Measurements from ENCODE around the gene DUSP14. TPM values are rescaled to one million over a fixed set of nuclear protein-coding genes. Genes with fewer than 3 reads are reported as not detected.
A peak's percentile ranks its signal among the peaks of the same experiment; 100 is the strongest.

The DUSP14 gene
- polyA plus RNA-seq, 1 of the 3 experiments (the other 2 are of a cell fraction) = 85.8 TPM

DNA sequence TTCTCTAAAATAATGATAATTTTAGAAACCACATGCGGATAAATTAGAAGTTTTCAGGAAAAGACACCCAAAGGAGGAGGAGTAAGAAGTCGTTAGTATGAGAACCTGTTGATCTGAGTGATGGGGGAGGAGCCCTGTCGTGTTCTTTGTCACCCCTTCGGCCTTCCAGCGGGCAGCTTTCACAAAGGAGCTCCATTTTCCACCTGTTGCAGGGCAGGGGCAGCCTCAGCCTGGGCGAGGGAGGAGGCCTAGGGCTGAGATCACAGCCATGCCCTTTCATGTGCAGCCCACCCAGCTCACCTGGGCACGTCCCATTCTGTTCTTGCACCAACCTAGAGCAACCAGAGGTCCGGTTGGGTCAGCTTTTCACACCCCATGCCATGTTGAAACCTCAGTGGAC, 5.3 kb downstream of the DUSP14 start:
- Histone ChIP-seq H3K9ac (no peak overlapping the region), H3K27me3 (ENCODE audit: insufficient read depth) (no peaks in the 10 kb centered on the region)

More for the DNA sequence above, 5.3 kb downstream of the DUSP14 start:
- H3K79me2 ChIP-seq (ENCODE audit: insufficient read depth) = peaks cover 99% of the 10 kb centered on the region
- H3K27ac ChIP-seq (ENCODE audit: low read depth in 2 of 2, low read length in 1 of 2) = peak overlapping the region in 1 of 2 experiments; percentile 91; a peak in 1 of 4 replicates
- no peak overlapping the region for H2AFZ ChIP-seq (ENCODE audit: low read depth)
- 91% methylated on average over 6 of the region's 8 CpGs for WGBS (ENCODE audit: low lambda C conversion rate)
- peaks cover 0 to 7% of the 10 kb centered on the region in 2 experiments for H3K36me3 ChIP-seq (replicated peaks in 1 of 2; ENCODE audit: control insufficient read depth in 1 of 2, insufficient read depth in 2 of 2, low read length in 1 of 2)
- H3K9me2 ChIP-seq = no peaks in the 10 kb centered on the region
- DNase-seq = no peak
- peaks cover 34% of the 10 kb centered on the region for H3F3A ChIP-seq (replicated peaks; ENCODE audit: insufficient read depth)
- no peak overlapping the region for H3K4me3 ChIP-seq (ENCODE audit: low read depth in 2 of 2, low read length in 1 of 2)
- peaks cover 7 to 10% of the 10 kb centered on the region in 2 experiments; a peak in 3 of 4 replicates for H3K4me1 ChIP-seq (ENCODE audit: control insufficient read depth in 1 of 2, insufficient read depth in 2 of 2, low read depth in 1 of 2, low read length in 1 of 2)
- H3K9me3 ChIP-seq = no peaks in the 10 kb centered on the region
- CTCF ChIA-PET = interaction anchor here (1.6 to 1.9 kb wide), 2 partner anchors 12 to 33 kb away, joined by 4 to 5 read pairs; no protein-coding TSS in a partner anchor
- POLR2A ChIA-PET = interaction anchor here (0.5 kb wide), 1 partner anchor 69 kb away, joined by 3 read pairs; no protein-coding TSS in a partner anchor
- H4K20me1 ChIP-seq (ENCODE audit: insufficient read depth) = peaks cover 37% of the 10 kb centered on the region
- H3K4me2 ChIP-seq = 0 out of 2 replicates have a peak overlapping the region, but pooled peaks have one; percentile 26
- TF ChIP-seq FOSL2 (IDR thresholded peaks at IDR 0.05; ENCODE audit: borderline replicate concordance, low read depth) (no peak), NRF1 (IDR thresholded peaks at IDR 0.05; ENCODE audit: low read depth, low read length) (no peak), GABPA (IDR thresholded peaks at IDR 0.05; ENCODE audit: low read depth) (no peak), GATA2 (CRISPR knock-in tag; IDR thresholded peaks at IDR 0.05) (no peak), RFX5 (IDR thresholded peaks at IDR 0.05; ENCODE audit: low read length) (no peak), USF2 (IDR thresholded peaks at IDR 0.05; ENCODE audit: borderline replicate concordance, low read depth, low read length) (no peak), EZH2phosphoT487 (IDR thresholded peaks at IDR 0.05; ENCODE audit: borderline replicate concordance, low read depth) (no peak), FOXJ3 (CRISPR knock-in tag; IDR thresholded peaks at IDR 0.05) (no peak), REST (IDR thresholded peaks at IDR 0.05; ENCODE audit: low read depth, low read length) (no peak), NFIC (IDR thresholded peaks at IDR 0.05; ENCODE audit: borderline replicate concordance) (no peak), RAD21 (IDR thresholded peaks at IDR 0.05; ENCODE audit: low read length) (no peak), CTCF (IDR thresholded peaks at IDR 0.05) (no peak), USF1 (IDR thresholded peaks at IDR 0.05; ENCODE audit: borderline replicate concordance, low read depth) (no peak), CHD2 (IDR thresholded peaks at IDR 0.05; ENCODE audit: low read length, partially characterized antibody) (no peak), SMC3 (IDR thresholded peaks at IDR 0.05; ENCODE audit: low read depth, low read length) (no peak), PBX3 (IDR thresholded peaks at IDR 0.05) (no peak), TEAD4 (IDR thresholded peaks at IDR 0.05; ENCODE audit: borderline replicate concordance, insufficient read depth) (no peak), TCF12 (IDR thresholded peaks at IDR 0.05) (no peak)
- TF ChIP-seq, protein P1, sequence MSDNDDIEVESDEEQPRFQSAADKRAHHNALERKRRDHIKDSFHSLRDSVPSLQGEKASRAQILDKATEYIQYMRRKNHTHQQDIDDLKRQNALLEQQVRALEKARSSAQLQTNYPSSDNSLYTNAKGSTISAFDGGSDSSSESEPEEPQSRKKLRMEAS (IDR thresholded peaks at IDR 0.05; ENCODE audit: low read depth) = no peak
- TF ChIP-seq, protein P2, sequence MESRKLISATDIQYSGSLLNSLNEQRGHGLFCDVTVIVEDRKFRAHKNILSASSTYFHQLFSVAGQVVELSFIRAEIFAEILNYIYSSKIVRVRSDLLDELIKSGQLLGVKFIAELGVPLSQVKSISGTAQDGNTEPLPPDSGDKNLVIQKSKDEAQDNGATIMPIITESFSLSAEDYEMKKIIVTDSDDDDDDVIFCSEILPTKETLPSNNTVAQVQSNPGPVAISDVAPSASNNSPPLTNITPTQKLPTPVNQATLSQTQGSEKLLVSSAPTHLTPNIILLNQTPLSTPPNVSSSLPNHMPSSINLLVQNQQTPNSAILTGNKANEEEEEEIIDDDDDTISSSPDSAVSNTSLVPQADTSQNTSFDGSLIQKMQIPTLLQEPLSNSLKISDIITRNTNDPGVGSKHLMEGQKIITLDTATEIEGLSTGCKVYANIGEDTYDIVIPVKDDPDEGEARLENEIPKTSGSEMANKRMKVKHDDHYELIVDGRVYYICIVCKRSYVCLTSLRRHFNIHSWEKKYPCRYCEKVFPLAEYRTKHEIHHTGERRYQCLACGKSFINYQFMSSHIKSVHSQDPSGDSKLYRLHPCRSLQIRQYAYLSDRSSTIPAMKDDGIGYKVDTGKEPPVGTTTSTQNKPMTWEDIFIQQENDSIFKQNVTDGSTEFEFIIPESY (IDR thresholded peaks at IDR 0.05; ENCODE audit: borderline replicate concordance, low read depth) = no peak
